ENCODE measurements around the gene F13A1. TPM values are rescaled to one million over a fixed set of nuclear protein-coding genes. Genes with fewer than 3 reads are reported as not detected.

Gene F13A1
- total and polyA plus RNA-seq, 2 of the 8 experiments (the other 6 are each of a cell fraction or from before 2014, with no cell fraction given) = 0.57 to 1.5 TPM

GRCh38 chr6:6362056-6362840 lies 41.8 kb upstream of the F13A1 start:
- WGBS, 2 experiments (ENCODE audit: extremely low coverage in 1 of 2, insufficient coverage in 1 of 2, insufficient read length in 1 of 2, insufficient replicate concordance in 2 of 2, low coverage in 1 of 2, low lambda C conversion rate in 2 of 2, missing lambda C conversion rate in 1 of 2) = 86% methylated on average over 5 of the region's 5 CpGs; no CpG with 5 or more reads in 1 of the 2 experiments
- TF ChIP-seq E2F6 (IDR thresholded peaks at IDR 0.05) (no peak), RNF2 (IDR thresholded peaks at IDR 0.05; ENCODE audit: borderline replicate concordance, low read depth, low read length, missing control alignments, poor library complexity, severe bottlenecking) (no peak), SUZ12 (IDR thresholded peaks at IDR 0.05; ENCODE audit: low read length) (no peak), TAF1 (IDR thresholded peaks at IDR 0.05; ENCODE audit: low read depth, low read length) (no peak), GABPA (IDR thresholded peaks at IDR 0.05; ENCODE audit: borderline replicate concordance, insufficient read depth, low read length) (no peak), EZH2 (IDR thresholded peaks at IDR 0.05; ENCODE audit: low read depth, low read length, severe bottlenecking) (no peak)

More at GRCh38 chr6:6362056-6362840, 41.8 kb upstream of the F13A1 start:
- Histone ChIP-seq H3K23me2 (ENCODE audit: low read depth, low read length) (no peaks in the 10 kb centered on the region), H3K4ac (replicated peaks; ENCODE audit: insufficient read length, low read depth, low read length) (no peak overlapping the region), H4K20me1 (replicated peaks in 1 of 2; ENCODE audit: control insufficient read depth in 1 of 2, insufficient read depth in 2 of 2, low read length in 2 of 2) (no peaks in the 10 kb centered on the region), H4K91ac (replicated peaks; ENCODE audit: insufficient read length, low read length) (no peak overlapping the region), H3K79me1 (ENCODE audit: low read depth, low read length) (no peaks in the 10 kb centered on the region), H3K9me3 (ENCODE audit: insufficient read depth in 2 of 2, low read depth in 1 of 2, low read length in 1 of 2) (no peaks in the 10 kb centered on the region), H3K14ac (ENCODE audit: insufficient read length) (no peak overlapping the region), H3K56ac (replicated peaks; ENCODE audit: insufficient read length, low read depth, low read length) (no peak overlapping the region), H3K9ac (replicated peaks in 1 of 4; ENCODE audit: extremely low read depth in 1 of 4, low read depth in 3 of 4, low read length in 3 of 4) (no peak overlapping the region), H3K27ac (ENCODE audit: low read depth, low read length) (no peak overlapping the region), H3K79me2 (ENCODE audit: control insufficient read depth in 1 of 2, insufficient read depth in 2 of 2, low read length in 2 of 2) (no peaks in the 10 kb centered on the region), H2AK5ac (ENCODE audit: low read depth, low read length) (no peak overlapping the region), H2AFZ (ENCODE audit: low read length) (no peak overlapping the region), H4K8ac (ENCODE audit: extremely low read depth, insufficient read depth, low read length) (no peak overlapping the region), H3K4me1 (replicated peaks in 1 of 4; ENCODE audit: control insufficient read depth in 3 of 4, insufficient read depth in 4 of 4, low read length in 3 of 4) (no peaks in the 10 kb centered on the region), H3K4me2 (ENCODE audit: insufficient read depth in 1 of 2, low read depth in 2 of 2, low read length in 2 of 2) (no peak overlapping the region), H2BK20ac (ENCODE audit: low read length) (no peak overlapping the region), H2BK120ac (replicated peaks; ENCODE audit: low read depth, low read length) (no peak overlapping the region), H3K23ac (ENCODE audit: insufficient read length) (no peak overlapping the region), H3K36me3 (ENCODE audit: control insufficient read depth in 2 of 4, insufficient read depth in 4 of 4, low read length in 3 of 4) (no peaks in the 10 kb centered on the region), H2BK5ac (ENCODE audit: low read depth, low read length) (no peak overlapping the region), H3K27me3 (replicated peaks in 1 of 4; ENCODE audit: control insufficient read depth in 3 of 4, extremely low read depth in 1 of 4, insufficient read depth in 3 of 4, low read length in 3 of 4) (no peaks in the 10 kb centered on the region), H2BK15ac (ENCODE audit: low read length) (no peak overlapping the region), H3K18ac (ENCODE audit: extremely low read depth, low read length) (no peak overlapping the region), H4K5ac (ENCODE audit: insufficient read length, low read depth, low read length) (no peak overlapping the region), H2BK12ac (ENCODE audit: low read depth, low read length) (no peak overlapping the region), H3K4me3 (ENCODE audit: extremely low read depth in 1 of 4, insufficient read depth in 2 of 4, low read depth in 3 of 4, low read length in 4 of 4) (no peak overlapping the region)
- ChIA-PET POLR2A (ENCODE audit: partially characterized antibody) (no interaction called here), CTCF (ENCODE audit: partially characterized antibody) (no interaction called here)
- FAIRE-seq = no peak
- no peak for DNase-seq (ENCODE audit: low read depth in 1 of 2, low spot score in 2 of 2)

Measured in H1 (cell line).